Liver (tissue), 3 donors: ENCODE results near the gene HSD17B3.

Source experiments
- ATF3 ChIP-seq: IDR thresholded peaks from 2 replicates; pipeline ENCODE4 v1.6.1; 2016; ENCODE audit warnings: antibody characterized with exemption
- CTCF ChIP-seq: fragments of 150-350 bp; IDR thresholded peaks from 2 replicates; pipeline ENCODE4 v1.5.1; 2017; ENCODE audit warnings: improper control_type of control experiment, low read depth, low read length; ENCODE audit not compliant: missing input control
- EGR1 ChIP-seq, 2 donors: IDR thresholded peaks; 2 replicates each; pipeline ENCODE4 v1.6.1; 2016 to 2018; ENCODE audit warnings: antibody characterized with exemption in 2 of 2, low read depth in 2 of 2
- GABPA ChIP-seq, 2 donors: IDR thresholded peaks in 1 of 2; conservative IDR thresholded peaks in 1 of 2; 2 replicates each; pipeline ENCODE4 v1.6.1; 2016; ENCODE audit warnings: antibody characterized with exemption in 2 of 2, mild to moderate bottlenecking in 1 of 2, moderate library complexity in 1 of 2
- JUND ChIP-seq, 2 donors: IDR thresholded peaks; 2 replicates each; pipeline ENCODE4 v1.6.1; 2016; ENCODE audit warnings: antibody characterized with exemption in 2 of 2
- MAX ChIP-seq: IDR thresholded peaks from 2 replicates; pipeline ENCODE4 v1.6.1; 2016; ENCODE audit warnings: antibody characterized with exemption
- NR2F2 ChIP-seq: IDR thresholded peaks from 2 replicates; pipeline ENCODE4 v1.6.1; 2016; ENCODE audit warnings: antibody characterized with exemption
- REST ChIP-seq: IDR thresholded peaks from 2 replicates; pipeline ENCODE4 v1.6.1; 2016; ENCODE audit warnings: antibody characterized with exemption, mild to moderate bottlenecking
- TAF1 ChIP-seq: conservative IDR thresholded peaks from 2 replicates; pipeline ENCODE4 v1.6.1; 2016; ENCODE audit warnings: antibody characterized with exemption, mild to moderate bottlenecking
- ZBTB33 ChIP-seq: IDR thresholded peaks from 2 replicates; pipeline ENCODE4 v1.6.1; 2016; ENCODE audit warnings: antibody characterized with exemption
- donor health status: healthy.
- donor health status: healthy.

- TF ChIP-seq CTCF (no peak), TAF1 (no peak), JUND (IDR thresholded peaks at IDR 0.05) (no peak), GABPA (IDR thresholded peaks at IDR 0.05 in 1 of 2, conservative IDR thresholded peaks at IDR 0.05 in 1 of 2) (no peak), ATF3 (no peak), MAX (no peak), REST (no peak), NR2F2 (no peak), ZBTB33 (no peak), EGR1 (IDR thresholded peaks at IDR 0.05; ENCODE audit: low read depth in 2 of 2) (no peak)
Observed at GRCh38 chr9:96348261-96348660, 46.3 kb upstream of the HSD17B3 start.
